OCI-LY3 (cell line): ENCODE measurements around the gene KDELR1.

Source experiments
- EZH2phosphoT487 ChIP-seq: fragments of 200-600 bp; shearing (Covaris generic); IDR thresholded peaks from 2 replicates; pipeline ENCODE4 v1.6.1; 2018; ENCODE audit warnings: antibody characterized with exemption, mixed run types, low read depth
- TF ChIP-seq, protein P1 (sequence below): fragments of 200-600, 300-600 bp; sonication (generic); IDR thresholded peaks from 2 replicates; pipeline ENCODE4 v1.5.1; 2014; ENCODE audit warnings: antibody characterized with exemption, low read length, low read depth

DNA sequence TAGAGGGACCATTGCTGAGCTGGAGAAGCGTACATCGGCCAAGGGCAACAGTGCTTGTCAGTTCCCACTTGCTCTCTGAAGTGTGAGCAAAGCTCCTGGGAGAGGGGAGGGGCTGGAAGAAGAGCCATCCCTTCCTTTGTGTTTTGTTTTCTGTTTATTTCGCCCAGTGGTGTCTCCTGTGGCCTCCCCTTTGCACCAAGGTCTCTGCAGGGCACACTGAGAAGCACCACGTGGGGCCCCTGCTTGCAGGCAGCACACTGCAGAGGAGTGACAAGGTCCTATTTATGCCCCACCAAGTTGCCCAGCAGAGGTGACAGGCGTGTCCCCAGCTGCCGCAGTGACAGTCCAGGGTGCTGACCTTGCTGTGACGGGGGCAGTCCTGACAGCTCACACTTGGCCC, 26.1 kb upstream of the KDELR1 start:
- TF ChIP-seq, protein P1, sequence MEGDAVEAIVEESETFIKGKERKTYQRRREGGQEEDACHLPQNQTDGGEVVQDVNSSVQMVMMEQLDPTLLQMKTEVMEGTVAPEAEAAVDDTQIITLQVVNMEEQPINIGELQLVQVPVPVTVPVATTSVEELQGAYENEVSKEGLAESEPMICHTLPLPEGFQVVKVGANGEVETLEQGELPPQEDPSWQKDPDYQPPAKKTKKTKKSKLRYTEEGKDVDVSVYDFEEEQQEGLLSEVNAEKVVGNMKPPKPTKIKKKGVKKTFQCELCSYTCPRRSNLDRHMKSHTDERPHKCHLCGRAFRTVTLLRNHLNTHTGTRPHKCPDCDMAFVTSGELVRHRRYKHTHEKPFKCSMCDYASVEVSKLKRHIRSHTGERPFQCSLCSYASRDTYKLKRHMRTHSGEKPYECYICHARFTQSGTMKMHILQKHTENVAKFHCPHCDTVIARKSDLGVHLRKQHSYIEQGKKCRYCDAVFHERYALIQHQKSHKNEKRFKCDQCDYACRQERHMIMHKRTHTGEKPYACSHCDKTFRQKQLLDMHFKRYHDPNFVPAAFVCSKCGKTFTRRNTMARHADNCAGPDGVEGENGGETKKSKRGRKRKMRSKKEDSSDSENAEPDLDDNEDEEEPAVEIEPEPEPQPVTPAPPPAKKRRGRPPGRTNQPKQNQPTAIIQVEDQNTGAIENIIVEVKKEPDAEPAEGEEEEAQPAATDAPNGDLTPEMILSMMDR, result no peak
- TF ChIP-seq EZH2phosphoT487, result no peak
